Fibroblast of the aortic adventitia (primary cell): ENCODE measurements around the gene PRDM16. TPM values are rescaled to one million over a fixed set of nuclear protein-coding genes. Genes with fewer than 3 reads are reported as not detected.
A peak's percentile ranks its signal among the peaks of the same experiment; 100 is the strongest.

ENCODE experiments used
- DNase-seq: peaks from one replicate; pipeline ENCODE4 v3.0.0-alpha.2; 2010; ENCODE audit warnings: low read depth
- H3K4me3 ChIP-seq: 2 replicates; pipeline ENCODE4 v1.5.1; 2011; ENCODE audit warnings: low read depth, mild to moderate bottlenecking, control low read depth, low read length, moderate library complexity
- total RNA-seq: library from RNA; depleted of rRNA; stranded (reverse); fragments of >200 nt; gene quantifications from 2 replicates; pipeline ENCODE4 v1.2.3, GENCODE V29; 2012; ENCODE audit warnings: low replicate concordance
- TF ChIP-seq, protein P1 (sequence below): IDR thresholded peaks from 2 replicates; pipeline ENCODE4 v1.5.1; 2011; ENCODE audit warnings: mild to moderate bottlenecking, low read length, control low read depth, inconsistent platforms; ENCODE audit not compliant: insufficient read depth

PRDM16 gene
- total RNA-seq, 1 donor, result 11.3 TPM

DNA sequence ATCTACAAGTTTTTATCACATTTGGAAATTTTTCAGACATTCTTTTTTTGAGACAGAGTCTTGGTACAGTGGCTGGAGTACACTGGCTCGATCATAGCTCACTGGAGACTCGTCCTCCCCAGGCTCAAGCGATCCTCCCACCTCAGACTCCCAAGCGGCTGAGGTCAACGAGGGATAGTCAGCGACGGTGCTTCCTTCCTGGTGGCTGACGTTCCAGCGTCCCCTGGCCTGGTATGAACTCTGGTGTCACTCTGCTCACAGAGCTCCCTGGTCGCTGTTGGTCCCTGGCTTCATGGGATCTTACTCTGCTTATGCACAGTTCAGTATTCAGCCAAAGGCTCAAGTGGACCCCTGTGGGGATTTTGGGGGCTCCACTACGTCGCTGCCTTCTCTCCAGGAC, 382.0 kb downstream of the PRDM16 start:
- H3K4me3 ChIP-seq, result no peak overlapping the region
- TF ChIP-seq, protein P1, sequence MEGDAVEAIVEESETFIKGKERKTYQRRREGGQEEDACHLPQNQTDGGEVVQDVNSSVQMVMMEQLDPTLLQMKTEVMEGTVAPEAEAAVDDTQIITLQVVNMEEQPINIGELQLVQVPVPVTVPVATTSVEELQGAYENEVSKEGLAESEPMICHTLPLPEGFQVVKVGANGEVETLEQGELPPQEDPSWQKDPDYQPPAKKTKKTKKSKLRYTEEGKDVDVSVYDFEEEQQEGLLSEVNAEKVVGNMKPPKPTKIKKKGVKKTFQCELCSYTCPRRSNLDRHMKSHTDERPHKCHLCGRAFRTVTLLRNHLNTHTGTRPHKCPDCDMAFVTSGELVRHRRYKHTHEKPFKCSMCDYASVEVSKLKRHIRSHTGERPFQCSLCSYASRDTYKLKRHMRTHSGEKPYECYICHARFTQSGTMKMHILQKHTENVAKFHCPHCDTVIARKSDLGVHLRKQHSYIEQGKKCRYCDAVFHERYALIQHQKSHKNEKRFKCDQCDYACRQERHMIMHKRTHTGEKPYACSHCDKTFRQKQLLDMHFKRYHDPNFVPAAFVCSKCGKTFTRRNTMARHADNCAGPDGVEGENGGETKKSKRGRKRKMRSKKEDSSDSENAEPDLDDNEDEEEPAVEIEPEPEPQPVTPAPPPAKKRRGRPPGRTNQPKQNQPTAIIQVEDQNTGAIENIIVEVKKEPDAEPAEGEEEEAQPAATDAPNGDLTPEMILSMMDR, result no peak
- no peak for DNase-seq

DNA sequence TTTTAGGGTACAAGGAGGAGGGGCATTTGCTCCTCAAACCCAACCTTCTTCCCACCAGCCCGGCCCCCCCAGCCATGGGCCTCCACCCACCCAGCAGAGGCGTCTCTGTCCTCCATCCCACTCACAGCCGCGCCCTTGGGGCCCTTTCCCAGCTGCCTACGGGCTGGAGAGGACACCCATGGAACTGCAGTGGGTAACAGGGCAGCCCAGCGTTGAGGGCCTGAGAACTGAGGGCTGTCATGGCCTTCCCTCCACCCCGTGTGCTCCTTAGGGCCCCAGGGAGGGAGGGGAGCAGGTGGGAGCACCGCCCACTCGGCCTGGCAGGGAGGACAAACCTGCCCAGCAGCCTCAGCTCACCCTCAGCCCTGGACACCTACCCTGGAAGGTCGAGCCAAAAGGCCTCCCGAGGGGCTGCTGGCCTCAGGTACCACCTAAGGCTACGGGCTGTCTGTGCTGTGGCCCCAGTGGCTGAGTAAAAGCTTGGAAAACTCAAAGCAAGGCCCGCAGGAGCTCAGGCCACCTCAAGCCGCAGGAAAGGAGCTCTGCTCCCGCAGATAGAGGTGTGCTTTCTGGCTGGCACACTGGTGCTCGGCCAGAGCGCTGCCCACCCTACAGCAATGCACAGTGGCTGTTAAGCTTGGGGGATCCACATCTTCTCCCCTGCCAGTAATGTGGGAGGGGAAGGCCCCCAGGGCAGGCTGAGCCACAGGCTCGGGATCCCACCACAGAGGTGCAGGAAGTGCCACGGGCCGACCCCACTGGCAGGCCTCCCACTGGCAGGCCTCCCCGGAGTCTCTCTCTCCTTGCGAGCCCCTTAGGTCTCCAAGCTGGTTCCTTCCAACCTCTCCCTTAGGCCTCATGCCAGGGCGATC, 383.2 kb downstream of the PRDM16 start:
- TF ChIP-seq, protein P1, result no peak
- no peak overlapping the region for H3K4me3 ChIP-seq
- DNase-seq, result no peak

DNA sequence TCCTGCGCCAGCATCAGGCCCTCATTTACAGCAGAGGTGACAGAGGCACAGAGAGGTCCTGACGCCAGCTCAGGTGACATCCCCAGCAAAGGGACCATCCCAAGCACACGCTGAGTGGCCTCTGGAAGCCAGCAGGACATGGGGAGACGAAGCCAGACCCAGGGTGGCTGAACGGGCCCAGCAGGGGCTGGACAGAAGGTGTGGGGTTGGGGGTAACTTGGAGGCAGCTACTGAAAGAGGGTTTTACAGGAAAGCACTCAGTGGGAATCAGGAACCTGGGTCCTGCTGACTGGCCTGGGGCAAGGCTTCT, 383.8 kb downstream of the PRDM16 start:
- no peak overlapping the region for H3K4me3 ChIP-seq
- TF ChIP-seq, protein P1, result no peak
- no peak for DNase-seq

DNA sequence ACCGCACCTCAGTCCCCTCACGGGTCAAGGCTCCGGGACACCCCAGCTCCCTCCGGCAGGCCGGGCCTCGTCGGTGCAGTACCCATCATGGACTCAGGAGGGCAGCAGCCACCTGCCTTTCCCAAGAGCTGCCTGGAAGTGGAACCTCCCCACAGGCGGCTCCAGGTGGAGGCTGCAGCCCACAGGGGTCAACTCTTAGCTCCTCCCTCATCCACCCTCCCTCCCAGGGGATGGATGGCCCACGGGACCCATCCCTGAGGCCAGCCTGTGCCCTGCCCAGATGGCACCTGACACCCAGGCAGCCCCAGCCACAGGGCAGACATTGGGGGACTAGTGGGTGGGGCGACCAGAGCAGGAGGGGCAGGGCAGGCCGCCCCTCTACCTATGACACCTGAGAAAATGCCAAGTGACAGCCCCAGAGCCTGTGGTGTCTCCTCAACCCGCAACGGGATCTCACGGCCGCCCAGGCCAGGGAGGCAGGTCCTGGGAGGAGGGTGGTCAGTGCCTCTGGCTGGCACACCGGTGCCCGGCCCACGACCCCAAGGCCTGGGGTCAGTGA, 384.3 kb downstream of the PRDM16 start:
- peak; percentile 61 for DNase-seq
- TF ChIP-seq, protein P1, result peak; percentile 97
- no peak overlapping the region for H3K4me3 ChIP-seq

DNA sequence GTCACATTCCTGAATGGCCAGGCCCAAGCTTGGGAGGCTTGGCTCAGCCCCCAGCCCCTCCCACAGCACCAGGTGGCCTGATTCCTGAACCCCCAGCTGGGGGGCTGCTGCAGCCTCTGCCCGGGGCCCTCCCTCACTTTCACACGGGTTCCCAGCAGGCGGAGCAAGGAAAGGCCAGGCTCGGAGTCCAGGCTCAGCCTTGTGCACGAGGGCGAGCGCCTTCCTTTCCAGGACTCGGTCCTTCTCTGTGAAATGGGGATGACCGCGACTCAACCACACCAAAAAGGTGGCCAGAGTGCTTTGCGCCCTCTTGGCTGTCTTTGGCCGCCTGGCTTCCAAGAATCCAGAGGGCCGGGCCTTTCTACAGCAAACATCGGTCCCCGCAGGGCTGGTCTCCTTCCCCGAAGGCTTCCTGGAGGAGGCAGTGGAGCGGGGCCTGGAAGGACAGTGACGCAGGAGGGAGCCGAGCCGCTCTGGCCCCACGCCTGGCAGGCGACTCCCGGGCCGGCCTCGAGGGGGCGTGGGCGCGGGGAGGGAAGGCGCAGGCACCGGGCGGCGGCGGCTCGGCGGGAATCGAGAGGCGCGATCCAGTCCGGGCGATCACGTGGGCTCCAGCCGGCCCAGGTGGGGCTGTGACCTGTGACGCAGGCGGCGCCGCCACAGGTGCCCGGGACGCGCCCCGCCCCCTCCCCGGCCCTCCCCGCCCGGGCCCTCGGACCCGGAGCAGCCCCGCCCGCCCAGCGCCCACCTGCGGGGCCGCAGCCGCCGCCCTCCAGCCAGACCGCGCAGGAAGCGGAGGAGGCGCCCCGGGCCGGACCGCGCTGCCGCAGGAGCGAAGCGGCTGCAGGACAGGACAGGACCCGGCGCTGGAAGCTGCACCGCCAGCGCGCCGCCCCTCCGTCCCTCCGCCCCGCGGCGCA, 385.1 kb downstream of the PRDM16 start, which contains the start of gene ARHGEF16:
ARHGEF16 (plus strand) TSS at position 775 of the 920 bp plus-strand sequence. CDS start 8,420 bp downstream, outside the sequence.
- no peak within 1 kb of the TSS for H3K4me3 ChIP-seq
- TF ChIP-seq, protein P1, result peak; percentile 36
- DNase-seq, result peak; percentile 11

DNA sequence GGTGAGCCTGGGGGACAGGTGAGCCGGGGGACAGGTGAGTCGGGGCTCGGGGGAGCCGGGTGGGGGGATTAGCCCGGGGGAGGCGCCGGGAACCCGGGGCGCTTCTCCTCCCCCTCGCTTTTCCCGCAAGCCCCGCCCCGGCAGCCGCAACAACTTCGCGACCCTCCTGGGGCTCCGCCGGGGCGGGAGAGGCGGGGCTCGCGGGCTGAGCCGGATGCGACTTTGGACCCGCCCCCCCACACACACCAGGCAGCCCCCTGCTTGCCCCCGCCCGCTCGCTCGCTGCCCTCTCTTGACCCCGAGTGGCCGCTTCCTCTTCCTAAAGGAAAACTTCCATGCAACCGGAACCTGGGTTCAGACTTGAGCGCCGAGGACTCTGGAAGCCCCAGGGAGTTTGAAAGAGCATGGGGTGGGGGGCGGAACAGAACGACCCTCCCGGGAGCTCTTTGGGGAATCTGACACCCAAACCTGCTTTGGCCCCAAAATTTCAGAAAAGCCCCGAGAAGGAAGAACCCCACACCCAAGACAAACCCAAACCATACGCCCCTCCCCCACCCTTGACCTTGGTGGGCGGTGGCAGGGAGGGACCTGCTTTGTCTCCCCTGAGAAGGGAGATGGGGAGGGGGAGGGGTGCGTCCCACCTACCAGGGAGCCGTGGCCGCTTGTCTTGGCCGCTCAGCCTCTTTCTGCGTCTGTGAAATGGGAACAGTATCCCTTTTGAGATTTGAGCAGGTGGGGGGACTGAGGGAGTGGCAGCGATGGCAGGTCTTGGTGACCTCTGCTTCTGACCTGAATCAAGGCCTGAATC, 386.0 kb downstream of the PRDM16 start:
- TF ChIP-seq, protein P1, result no peak
- no peak overlapping the region for H3K4me3 ChIP-seq
- no peak for DNase-seq
